HUDEP-2 (cell line): ENCODE measurements around the gene ANTKMT.

Experiments
- DNase-seq, 76 experiments: peaks; one replicate each; lab custom pipeline; 2025; ENCODE audit not compliant: unreplicated experiment in 76 of 76; lab: John Stamatoyannopoulos, UW

The ANTKMT gene

GRCh38 chr16:695355-696089, 25.4 kb upstream of the ANTKMT start:
- peak in 37 of 76 experiments; percentile 5 to 60 (median 28) for DNase-seq

DNA sequence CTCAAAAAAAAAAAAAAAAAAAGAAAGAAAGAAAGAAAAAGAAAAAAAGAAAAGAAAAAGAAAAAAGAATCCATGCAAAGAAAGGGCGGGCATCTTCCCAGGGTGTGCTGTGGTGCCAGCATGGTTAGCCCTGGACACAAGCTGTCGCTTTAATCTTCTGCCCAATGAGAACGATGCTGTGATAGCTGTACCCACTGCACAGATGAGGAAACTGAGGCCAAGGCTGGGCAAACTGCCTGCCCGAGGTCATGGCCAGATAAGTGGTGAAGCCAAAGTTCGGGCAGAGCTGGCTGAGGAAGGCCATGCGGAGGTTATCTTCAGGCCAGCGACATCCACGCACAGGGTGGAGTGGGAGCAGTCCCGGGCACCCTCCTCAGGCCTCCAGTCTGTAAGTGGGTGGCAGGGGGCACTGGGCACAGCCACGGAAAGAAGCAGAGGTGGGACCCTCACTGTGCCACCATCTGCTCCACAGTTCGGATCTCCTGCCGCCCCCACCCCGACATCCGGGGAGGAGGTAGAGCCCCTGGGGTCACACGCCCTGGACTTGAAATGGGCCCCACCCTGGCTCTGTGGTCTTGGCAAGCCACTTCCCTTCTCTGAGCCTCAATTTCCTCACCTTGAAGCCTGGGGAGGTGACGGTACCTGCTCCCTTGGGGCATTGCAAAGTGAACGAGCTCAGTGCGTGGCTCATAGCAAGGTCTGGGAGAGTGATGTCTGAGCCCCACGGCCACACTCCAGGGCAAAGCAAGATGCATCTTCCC, 21.9 kb upstream of the ANTKMT start:
- no peak for DNase-seq

DNA sequence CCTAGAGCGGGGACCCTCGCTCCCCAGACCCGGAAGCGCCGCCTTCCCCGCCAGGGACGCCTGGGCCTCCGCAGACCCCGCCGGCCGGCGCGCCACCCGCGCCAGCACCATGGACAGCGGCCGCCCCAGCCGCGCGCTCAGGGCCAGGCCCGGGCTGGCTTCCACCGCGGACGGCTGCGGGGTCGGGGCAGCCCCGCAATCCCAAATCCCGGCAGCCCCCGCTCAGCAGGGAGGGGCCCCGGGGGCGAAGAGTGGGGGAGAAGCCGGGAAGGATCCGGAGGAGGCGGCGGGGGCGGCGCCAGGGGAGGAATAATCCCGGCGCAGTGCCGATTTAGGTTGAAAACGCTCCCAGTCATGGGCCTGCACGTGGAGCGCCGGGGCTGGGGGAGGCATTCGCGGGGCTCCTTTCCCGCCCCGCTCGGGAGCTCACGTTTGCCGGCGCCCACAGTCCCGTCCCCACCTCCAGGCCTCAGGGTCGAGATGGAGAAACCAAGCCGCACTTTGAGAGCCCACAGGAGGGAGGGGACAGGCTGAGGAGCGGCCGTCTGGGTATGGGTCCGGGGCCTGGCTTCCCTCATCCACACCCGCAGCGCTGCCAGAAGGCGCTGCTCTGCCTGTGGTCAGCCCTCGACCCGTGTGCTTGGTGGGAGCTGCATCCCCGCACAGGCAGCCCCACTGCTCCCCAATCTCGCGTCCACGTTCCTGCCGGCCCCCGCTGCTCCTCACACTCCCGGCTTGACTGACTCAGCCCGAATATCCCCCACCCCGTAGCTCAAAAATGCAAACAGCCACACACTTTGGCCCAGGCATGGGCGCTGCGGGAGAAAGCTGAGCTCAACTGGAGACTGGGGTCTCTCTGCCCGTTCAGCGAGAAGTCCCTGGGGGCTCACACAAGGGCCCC, 20.0 kb upstream of the ANTKMT start:
- DNase-seq = peak in 4 of 76 experiments; percentile 8 to 36 (median 14)

- no peak for DNase-seq
Observed at GRCh38 chr16:702341-702740, 18.6 kb upstream of the ANTKMT start.

- no peak for DNase-seq
Observed at GRCh38 chr16:703406-703805, 17.5 kb upstream of the ANTKMT start.

- DNase-seq = no peak
Observed at GRCh38 chr16:704047-704446, 16.9 kb upstream of the ANTKMT start.

DNA sequence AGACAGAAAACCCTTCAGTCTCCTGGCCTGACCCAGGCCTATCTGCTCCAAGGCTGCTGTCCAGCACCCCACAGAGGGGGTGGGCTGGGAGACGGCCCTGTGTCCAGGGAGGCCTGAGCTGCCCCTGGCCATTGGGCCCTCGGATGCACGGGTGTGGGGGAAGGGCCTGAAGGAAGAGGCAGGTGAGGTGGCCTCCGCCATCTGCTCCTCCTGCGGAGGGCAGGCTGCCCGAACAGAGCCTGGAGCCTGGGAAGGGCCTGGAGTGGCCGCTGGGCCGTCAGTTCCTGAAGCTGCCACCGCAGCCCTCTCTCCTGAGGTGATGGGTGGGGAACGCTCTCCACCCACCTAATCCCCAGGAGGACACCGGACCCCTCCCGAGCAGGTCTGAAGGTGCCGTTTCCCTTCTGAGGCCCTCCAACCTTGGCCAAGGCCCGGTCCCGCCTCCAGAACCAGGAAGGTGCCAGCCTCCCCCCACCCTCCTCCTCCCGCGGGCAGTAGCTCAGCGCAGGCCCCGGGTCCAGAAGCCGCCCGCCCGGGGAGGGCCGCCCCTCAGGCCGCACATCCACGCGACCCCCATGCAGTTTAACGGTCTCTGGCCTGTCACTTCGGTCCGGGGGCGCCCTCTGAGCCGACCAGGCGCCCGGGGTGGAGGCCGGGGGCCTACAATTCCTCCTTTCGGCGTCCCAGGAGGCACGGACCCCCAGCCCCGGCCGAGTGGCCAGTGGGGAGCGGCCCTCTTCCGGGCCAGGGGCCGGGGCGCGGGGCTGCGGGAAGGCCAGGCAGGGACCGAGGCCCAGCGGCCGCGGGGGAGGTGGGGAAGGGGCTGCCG, 16.2 kb upstream of the ANTKMT start:
- no peak for DNase-seq

DNA sequence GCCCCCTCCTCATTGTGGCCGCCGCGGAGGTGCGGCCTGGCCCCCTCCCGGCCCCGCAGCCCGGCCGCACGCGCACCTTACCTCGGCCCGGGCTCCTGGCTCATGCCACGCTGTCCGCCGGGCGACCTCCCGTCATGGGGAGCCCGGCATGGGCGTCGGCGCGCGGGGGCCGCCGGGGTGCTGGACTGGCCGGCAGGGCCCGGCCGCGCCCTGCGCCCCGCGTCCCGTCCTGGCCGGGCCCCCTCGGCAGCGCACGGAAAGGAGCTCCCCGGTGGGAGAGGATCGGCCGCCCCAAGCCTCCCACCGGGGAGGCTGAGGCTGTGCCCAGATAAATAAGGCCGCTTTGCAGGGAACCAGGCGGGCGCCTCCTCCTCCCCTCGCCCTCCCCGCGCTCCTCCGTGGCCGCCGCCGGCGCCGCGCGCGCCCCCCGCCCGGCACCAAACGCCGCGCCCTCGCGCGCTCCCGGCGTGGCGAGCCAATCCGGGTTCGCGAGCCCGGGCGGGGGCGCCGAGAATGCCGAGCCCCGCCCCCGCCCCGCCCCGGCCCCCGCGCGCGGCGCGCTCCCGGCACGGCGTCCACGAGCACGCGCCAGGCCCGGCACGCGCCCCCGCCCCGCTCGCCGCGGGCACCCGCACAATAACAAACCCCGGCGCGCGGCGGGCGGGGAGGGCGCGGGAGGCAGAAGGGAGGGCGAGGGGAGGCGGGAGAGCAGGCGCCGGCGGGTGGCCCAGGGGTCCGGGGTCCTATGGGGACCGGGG, 15.3 kb upstream of the ANTKMT start, which contains the start of gene FBXL16:
Gene FBXL16, minus strand, starts transcription at position 371 of the 758 bp plus-strand sequence. CDS start 8,396 bp downstream, outside the sequence.
- DNase-seq = peak in 2 of 76 experiments; percentile 17 to 26

GRCh38 chr16:706189-707061, 14.5 kb upstream of the ANTKMT start:
- no peak for DNase-seq

DNA sequence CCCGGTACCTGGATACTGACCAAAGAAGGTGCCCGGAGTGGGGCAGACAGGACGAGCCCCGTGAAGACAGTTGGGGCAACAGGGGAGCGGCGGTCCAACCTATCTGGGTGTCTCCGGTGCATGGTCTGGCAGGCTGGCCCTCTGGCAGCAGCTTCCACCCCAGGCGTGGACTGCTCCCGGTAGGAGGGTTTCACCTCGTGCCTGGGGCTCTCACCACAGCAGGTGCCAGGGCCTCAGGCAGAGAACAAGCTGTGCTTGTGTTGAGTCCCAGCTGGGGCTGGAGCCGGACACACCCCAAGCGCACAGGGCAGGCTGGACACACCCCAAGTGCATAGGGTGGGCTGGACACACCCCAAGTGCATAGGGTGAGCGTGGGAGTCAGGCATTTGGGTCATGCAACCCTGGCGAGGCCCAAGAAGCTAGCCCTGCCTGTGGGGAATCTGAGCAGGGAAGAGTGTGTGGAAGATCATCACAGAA, 13.8 kb upstream of the ANTKMT start:
- peak in 4 of 76 experiments; percentile 8 to 32 (median 18) for DNase-seq

- DNase-seq = no peak
Observed at GRCh38 chr16:708019-708418, 12.9 kb upstream of the ANTKMT start.

DNA sequence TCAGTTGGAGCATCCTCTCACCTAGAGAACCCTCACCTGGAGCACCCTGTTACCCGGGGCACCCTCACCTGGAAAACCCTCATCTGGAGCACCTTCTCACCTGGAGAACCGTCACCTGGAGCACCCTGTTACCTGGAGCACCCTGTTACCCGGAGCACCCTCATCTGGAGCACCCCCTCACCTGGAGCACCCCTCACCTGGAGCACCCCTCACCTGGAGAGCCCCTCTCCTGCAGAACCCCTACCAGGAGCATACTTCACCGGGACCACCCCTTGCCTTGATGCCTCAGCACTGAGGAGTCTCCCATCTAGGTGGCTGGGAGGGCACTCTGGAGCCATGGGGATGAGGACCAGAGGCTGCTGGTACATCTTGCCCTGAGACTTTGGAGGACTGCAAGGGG, 12.0 kb upstream of the ANTKMT start:
- no peak for DNase-seq

- peak in 14 of 76 experiments; percentile 11 to 30 (median 18) for DNase-seq
Observed at GRCh38 chr16:709566-710499, 11.1 kb upstream of the ANTKMT start.

DNA sequence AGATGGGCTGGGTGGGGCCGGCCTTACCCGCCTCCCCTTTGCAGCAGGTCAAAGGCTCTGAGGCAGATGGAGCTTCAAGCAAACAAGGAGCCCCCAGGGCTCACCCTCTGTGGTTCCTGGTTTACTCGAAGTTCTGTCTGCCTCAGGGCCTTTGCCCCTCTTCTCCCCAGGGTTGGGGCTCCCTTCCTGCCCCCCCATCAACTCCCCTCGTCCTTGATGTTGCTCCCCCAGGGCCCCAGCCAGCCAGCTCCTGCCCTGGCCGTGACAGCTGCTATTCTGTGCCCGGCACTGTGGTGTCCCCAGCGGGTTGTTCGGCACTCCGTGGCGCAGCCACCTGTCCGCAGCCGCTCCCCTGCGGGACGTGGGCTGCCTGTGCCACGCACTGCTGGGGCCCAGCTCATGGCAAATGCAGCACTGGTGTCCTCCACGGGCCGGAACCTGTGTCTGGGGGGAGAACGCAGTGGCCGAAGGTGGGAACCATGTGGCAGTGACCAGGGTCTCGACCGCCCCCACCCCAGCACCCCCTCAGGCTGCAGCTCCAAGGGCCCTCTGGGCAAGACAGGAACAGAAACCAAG, 10.4 kb upstream of the ANTKMT start:
- no peak for DNase-seq

GRCh38 chr16:711084-711483, 9.9 kb upstream of the ANTKMT start:
- DNase-seq = no peak

- peak in 56 of 76 experiments; percentile 23 to 79 (median 54) for DNase-seq
Observed at GRCh38 chr16:711548-712320, 9.2 kb upstream of the ANTKMT start.
